Stimulated activated CD8-positive, alpha-beta memory T cell treated with anti-CD3 and anti-CD28 coated beads, Interleukin-12 subunit alpha, Interleukin-12 subunit beta, amount 100 ng/mL, for 4 hours (primary cell): ENCODE results near the gene SETDB1.
A peak's percentile ranks its signal among the peaks of the same experiment; 100 is the strongest.

Experiments used
- DNase-seq: peaks from one replicate; pipeline ENCODE4 v3.0.0-alpha.2; 2020; ENCODE audit warnings: low read depth

SETDB1 gene

DNA sequence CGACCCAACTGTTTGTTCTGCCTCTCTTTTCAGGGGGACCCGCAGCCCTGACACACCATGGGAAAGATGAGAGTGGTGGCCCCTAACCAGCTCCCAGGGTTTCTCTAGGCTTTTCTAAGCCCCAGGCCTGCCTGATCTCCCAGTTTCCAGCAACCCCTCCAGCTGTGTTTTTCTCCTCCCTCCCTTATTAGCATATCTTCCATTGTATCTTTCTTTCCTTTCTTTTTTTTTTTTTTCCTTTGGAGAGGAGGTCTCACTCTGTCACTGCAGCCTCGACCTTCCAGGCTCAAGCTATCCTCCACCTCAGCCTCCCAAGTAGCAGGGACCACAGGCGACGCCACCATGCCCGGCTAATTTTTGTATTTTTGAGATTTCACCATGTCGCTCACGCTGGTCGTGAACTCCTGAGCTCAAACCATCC lies 50.2 kb downstream of the SETDB1 start:
- no peak for DNase-seq

GRCh38 chr1:150976879-150977694 lies 50.9 kb downstream of the SETDB1 start:
- peak; percentile 53 for DNase-seq

- peak; percentile 70 for DNase-seq
Measured at GRCh38 chr1:150979092-150980056, 53.2 kb downstream of the SETDB1 start.

- DNase-seq: no peak
Measured at GRCh38 chr1:150981177-150981804, 55.1 kb downstream of the SETDB1 start.

- DNase-seq: no peak
Measured at GRCh38 chr1:150981805-150982712, 55.9 kb downstream of the SETDB1 start, which contains the start of gene ANXA9. Gene ANXA9, plus strand, starts transcription at chr1:150982292. Its CDS starts 814 bp downstream, at chr1:150983106.

GRCh38 chr1:150985179-150985825 lies 59.1 kb downstream of the SETDB1 start:
- DNase-seq: no peak

DNA sequence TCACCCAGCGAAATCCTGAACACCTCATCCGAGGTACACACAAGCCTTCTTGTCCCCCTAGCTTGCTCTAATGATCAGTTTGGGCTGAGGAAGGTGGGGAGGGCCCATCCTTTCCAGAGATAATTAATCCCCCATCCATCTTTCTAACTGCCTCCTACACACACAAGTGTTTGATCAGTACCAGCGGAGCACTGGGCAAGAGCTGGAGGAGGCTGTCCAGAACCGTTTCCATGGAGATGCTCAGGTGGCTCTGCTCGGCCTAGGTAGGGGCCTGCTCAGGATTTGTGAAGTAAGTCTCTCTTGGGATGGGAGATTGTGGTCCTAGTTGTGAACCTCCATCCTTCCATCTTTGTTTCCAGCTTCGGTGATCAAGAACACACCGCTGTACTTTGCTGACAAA lies 61.8 kb downstream of the SETDB1 start:
- DNase-seq: no peak

DNA sequence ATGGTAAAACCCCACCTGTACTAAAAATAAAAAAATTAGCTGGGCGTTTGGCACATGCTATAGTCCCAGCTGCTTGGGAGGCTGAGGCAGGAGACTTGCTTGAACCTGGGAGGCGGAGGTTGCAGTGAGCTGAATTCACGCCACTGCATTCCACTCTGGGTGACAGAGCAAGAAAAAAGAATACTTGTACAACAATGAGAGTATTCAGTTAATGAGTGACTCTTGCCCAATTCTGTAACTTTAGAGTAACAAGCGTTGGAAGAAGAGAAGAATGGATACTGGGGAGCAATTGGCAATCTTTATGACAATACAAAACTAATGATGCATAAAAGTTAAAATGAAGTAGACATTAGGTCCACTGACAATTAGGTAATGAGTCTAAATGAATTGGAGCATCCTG lies 66.5 kb downstream of the SETDB1 start:
- DNase-seq: no peak

DNA sequence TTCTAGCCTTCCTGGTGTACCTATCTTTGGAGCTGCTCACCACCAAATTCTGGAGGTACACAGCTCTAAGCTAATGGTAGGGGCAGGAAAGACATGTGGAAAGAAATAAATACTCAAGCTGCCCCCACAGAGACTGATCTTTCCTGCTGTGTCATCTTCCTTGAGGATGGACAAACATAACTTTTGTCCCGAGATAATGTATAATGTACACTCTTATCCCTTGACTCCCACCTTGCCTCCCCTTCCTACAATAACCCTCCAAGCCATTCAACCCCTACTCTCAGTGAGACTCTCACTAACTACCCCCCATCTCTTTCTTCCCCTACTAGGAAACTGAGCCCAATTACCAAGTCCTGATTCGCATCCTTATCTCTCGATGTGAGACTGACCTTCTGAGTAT lies 68.1 kb downstream of the SETDB1 start:
- no peak for DNase-seq

GRCh38 chr1:150995460-150995859 lies 69.3 kb downstream of the SETDB1 start:
- DNase-seq: no peak

DNA sequence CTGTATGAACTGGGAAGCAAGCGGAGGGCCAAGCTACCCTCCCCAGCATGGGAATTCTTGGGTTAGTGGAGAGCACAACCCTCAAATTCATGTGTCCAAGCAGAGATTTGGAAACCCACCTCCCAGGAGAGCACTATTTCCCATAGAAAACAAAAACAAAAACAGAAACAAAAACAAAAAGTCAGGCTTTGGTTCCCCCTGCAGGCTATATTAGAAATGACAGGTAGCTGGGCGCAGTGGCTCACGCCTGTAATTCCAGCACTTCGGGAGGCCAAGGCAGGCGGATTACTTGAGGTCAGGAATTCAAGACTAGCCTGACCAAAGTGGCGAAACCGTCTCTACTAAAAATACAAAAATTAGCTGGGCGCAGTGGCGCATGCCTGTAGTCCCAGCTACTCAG lies 69.7 kb downstream of the SETDB1 start:
- DNase-seq: no peak

GRCh38 chr1:150997126-150997872 lies 71.1 kb downstream of the SETDB1 start:
- DNase-seq: no peak

DNA sequence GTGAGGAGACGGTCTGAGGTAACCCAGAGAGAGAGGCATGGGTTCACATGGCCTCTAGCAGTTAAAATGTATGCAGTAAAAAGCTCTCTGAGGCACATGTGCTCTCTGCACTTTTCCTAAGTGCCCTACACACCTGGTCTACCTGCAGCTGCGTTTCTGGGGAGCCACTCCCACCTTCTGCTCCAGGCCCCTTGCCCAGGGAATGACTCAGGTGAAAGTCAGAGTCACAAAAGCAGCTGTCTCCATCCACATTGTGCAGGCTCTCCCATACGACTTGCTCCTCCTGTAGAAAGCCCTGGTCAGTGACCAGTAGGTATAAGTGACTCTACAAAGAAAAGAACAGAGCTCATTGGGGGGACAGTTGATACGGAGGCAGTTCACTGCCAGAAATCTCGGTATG lies 71.8 kb downstream of the SETDB1 start:
- no peak for DNase-seq

DNA sequence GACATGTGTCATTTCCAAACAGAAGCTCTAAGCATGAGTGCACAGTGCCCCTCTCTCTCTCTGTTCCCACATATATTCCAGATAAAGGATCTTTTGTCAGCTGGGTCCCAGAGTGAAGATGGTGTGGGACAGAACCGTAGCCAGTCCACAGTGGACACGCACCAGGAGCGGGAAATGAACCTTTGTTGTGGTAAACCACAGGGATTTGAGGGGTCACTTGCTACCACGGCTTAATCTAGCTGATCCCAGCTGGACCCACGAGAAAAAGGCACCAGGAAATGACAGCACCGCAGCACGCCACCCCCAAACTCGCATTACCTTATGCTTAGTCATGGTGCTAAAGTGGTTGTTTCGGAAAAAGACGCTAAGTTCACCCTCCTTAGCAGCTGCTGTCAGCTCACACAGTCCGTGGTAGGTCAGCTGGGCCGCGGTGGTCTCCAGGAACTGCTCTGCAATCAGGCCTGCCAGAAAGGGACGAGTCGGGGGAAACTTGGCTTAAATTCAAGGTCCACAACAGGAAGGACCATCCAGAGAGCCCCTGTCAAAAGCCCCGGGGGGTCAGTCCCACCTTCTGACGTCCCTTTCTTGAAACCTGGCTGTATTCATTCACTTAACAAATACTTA lies 73.0 kb downstream of the SETDB1 start:
- no peak for DNase-seq

- DNase-seq: no peak
Measured at GRCh38 chr1:150999926-151000325, 73.8 kb downstream of the SETDB1 start.

DNA sequence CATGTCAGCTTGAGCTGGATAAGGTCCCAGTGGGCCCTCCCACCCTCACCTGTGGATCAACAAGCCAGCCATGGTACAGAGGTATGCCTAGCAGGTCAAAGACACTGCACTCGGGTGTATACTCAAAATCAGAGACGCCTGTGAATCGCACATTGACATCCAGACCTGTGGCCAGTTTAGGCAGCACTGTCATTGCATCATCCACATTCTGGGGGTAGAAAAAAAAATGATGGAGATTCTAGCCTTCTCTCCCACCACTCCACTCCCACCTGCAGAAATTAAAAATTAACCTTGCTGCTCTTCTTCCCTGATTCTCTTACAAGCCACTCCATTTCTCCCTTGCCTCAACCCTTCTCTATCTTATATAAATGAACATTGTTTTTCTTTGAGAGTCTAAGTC lies 74.2 kb downstream of the SETDB1 start:
- DNase-seq: no peak

DNA sequence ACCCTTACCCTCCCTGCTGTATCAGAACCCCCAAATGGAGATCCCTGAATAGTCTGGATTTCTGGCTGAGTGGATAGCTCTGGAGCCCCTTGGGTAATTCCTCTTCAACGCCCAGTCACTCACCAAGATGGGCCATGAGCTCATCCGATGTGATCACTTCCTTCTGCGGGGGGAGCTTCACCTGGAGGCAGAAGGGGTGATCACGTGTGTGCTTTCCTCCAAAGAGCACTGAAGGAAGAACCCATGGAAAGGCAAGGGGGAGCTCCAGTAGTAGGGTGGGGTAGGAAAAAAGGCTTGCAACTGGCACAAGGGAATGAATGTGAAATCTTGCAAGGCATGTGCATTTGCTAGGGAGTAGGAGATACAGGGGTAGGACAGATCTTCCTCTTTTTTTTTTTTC lies 75.4 kb downstream of the SETDB1 start:
- DNase-seq: no peak

DNA sequence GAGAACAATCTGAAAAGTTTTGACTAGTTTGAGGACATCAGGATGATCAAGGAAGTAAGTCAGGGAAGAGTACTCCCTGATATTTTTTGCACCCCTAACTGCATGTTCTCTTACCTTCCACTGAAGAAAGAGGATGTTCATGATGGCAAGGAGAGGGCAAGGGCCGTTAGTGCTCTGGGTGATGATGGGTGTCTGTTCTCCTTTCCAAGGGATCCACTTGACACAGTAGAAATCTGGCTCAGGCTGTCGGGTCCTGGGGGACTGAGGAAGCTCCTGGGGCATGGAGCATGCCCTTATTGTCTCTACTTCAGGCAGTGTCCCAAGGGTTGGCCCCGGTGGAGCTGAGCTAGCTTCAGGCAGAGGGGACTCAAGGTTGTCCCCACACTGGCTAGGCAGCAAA lies 75.9 kb downstream of the SETDB1 start:
- no peak for DNase-seq

GRCh38 chr1:151002611-151003010 lies 76.4 kb downstream of the SETDB1 start:
- DNase-seq: no peak

DNA sequence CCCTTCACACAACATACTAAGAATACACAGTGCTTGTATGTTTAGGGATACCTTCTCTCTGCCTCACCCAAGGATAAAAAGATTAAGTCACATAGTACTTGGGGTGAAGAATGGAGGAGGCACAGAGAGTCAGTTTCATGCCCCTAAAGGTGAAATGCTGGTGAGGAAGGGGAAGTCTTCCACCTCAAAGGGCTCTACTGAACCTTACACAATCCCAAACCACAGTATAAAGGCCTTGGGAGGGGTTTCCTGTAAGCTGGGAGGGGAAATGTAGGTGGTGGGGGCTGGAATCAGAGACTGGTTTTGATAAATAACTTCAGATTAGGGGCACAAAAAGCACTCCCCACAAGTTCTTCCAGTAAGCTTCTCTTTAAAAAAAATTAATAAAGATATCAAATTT lies 77.0 kb downstream of the SETDB1 start:
- no peak for DNase-seq
